HG03457 (cell line): Measurements from ENCODE around the gene PDE11A.

Experiments used
- ATAC-seq: cut with Tn5 transposase; IDR thresholded peaks from one replicate; pipeline ENCODE4 v1.9.1; 2021; ENCODE audit warnings: moderate number of reproducible peaks; ENCODE audit not compliant: unreplicated experiment

Gene PDE11A

GRCh38 chr2:177708106-177708505, 364.5 kb downstream of the PDE11A start:
- no peak for ATAC-seq

GRCh38 chr2:177705511-177706173, 366.9 kb downstream of the PDE11A start:
- no peak for ATAC-seq

- ATAC-seq, result no peak
Observed at GRCh38 chr2:177703159-177703558, 369.4 kb downstream of the PDE11A start.

- no peak for ATAC-seq
Observed at GRCh38 chr2:177698281-177698680, 374.3 kb downstream of the PDE11A start.

GRCh38 chr2:177694348-177694747, 378.2 kb downstream of the PDE11A start:
- ATAC-seq, result no peak

GRCh38 chr2:177693658-177694339, 378.8 kb downstream of the PDE11A start:
- no peak for ATAC-seq

- ATAC-seq, result no peak
Observed at GRCh38 chr2:177692783-177693269, 379.8 kb downstream of the PDE11A start.

GRCh38 chr2:177692042-177692782, 380.4 kb downstream of the PDE11A start:
- no peak for ATAC-seq

GRCh38 chr2:177691177-177691576, 381.4 kb downstream of the PDE11A start:
- ATAC-seq, result no peak

GRCh38 chr2:177689623-177690022, 383.0 kb downstream of the PDE11A start:
- ATAC-seq, result no peak

- ATAC-seq, result no peak
Observed at GRCh38 chr2:177688844-177689243, 383.7 kb downstream of the PDE11A start.

- no peak for ATAC-seq
Observed at GRCh38 chr2:177683661-177684069, 388.9 kb downstream of the PDE11A start.

GRCh38 chr2:177682836-177683660, 389.5 kb downstream of the PDE11A start:
- no peak for ATAC-seq

- no peak for ATAC-seq
Observed at GRCh38 chr2:177682006-177682405, 390.6 kb downstream of the PDE11A start.

- ATAC-seq, result no peak
Observed at GRCh38 chr2:177680866-177681712, 391.5 kb downstream of the PDE11A start.

- no peak for ATAC-seq
Observed at GRCh38 chr2:177679611-177680605, 392.7 kb downstream of the PDE11A start.

GRCh38 chr2:177678939-177679338, 393.6 kb downstream of the PDE11A start:
- no peak for ATAC-seq

- no peak for ATAC-seq
Observed at GRCh38 chr2:177676636-177677035, 395.9 kb downstream of the PDE11A start.

GRCh38 chr2:177675825-177676224, 396.8 kb downstream of the PDE11A start:
- no peak for ATAC-seq
